GM23248 (cell line): ENCODE data around the gene CHRNB1.

ENCODE experiments used
- EZH2 ChIP-seq: fragments of 200-600 bp; sonication (generic); IDR thresholded peaks from 2 replicates; pipeline ENCODE4 v1.6.1; 2018; ENCODE audit warnings: antibody characterized with exemption, mild to moderate bottlenecking; ENCODE audit not compliant: insufficient read depth, poor library complexity, severe bottlenecking
- EZH2phosphoT487 ChIP-seq: fragments of 200-600 bp; sonication (generic); IDR thresholded peaks from 2 replicates; pipeline ENCODE4 v1.6.1; 2018; ENCODE audit warnings: antibody characterized with exemption, moderate library complexity, mild to moderate bottlenecking, low read depth; ENCODE audit not compliant: insufficient read depth

GRCh38 chr17:7431231-7431630, 13.6 kb upstream of the CHRNB1 start:
- TF ChIP-seq EZH2phosphoT487 (no peak), EZH2 (no peak)
